Adrenal gland (tissue), 5 donors: ENCODE results near the gene SLC39A12.

Experiments
- CTCF ChIP-seq, 6 experiments: fragments of 450-650 bp in 4 of 6; fragments of 200-600 bp in 2 of 6; sonication (generic) in 1 of 6; IDR thresholded peaks; 1 replicate in 5 of 6; 2 replicates in 1 of 6; pipeline versions ENCODE4 v1.5.1 to v1.8.0; 2016 to 2021; ENCODE audit warnings: antibody characterized with exemption in 6 of 6, mild to moderate bottlenecking in 2 of 6, moderate library complexity in 1 of 6
- POLR2A ChIP-seq, 2 donors: fragments of 450-650 bp; IDR thresholded peaks; one replicate each; pipeline ENCODE4 v1.6.1; 2017; ENCODE audit warnings: antibody characterized with exemption in 2 of 2, mild to moderate bottlenecking in 2 of 2, moderate library complexity in 1 of 2
- donor health status: DM: no; HTN: no; CAD: no.

GRCh38 chr10:17913604-17914003 is 38.1 kb upstream of the SLC39A12 start:
- TF ChIP-seq CTCF (IDR thresholded peaks at IDR 0.05), result no peak
- TF ChIP-seq POLR2A (IDR thresholded peaks at IDR 0.05), result no peak
